Caco-2 (cell line): Measurements from ENCODE around the gene MARK4. TPM values are rescaled to one million over a fixed set of nuclear protein-coding genes. Genes with fewer than 3 reads are reported as not detected.

Experiments used
- BruUV-seq: library from RNA; stranded (reverse); fragments of 400-500 nt; replicated peaks from 2 replicates; lab custom pipeline; 2021; lab: Mats Ljungman, UMichigan
- CTCF ChIA-PET: fragments of 300-600 bp; sonication (Branson Sonifier 250); formaldehyde crosslinking; loops from one replicate; lab custom pipeline; 2022; ENCODE audit warnings: antibody characterized with exemption; lab: Charles Lee
- POLR2A ChIA-PET: fragments of 300-600 bp; sonication (Branson Sonifier 250); formaldehyde crosslinking; loops from one replicate; lab custom pipeline; 2022; ENCODE audit warnings: antibody characterized with exemption; lab: Charles Lee
- DNase-seq, 2 experiments: peaks; one replicate each; pipeline versions ENCODE4 v3.0.0 to v3.0.0-alpha.2; 2020 to 2022
- H3K27me3 ChIP-seq: replicated peaks from 2 replicates; pipeline ENCODE4 v1.6.0; 2011; ENCODE audit warnings: low read length; ENCODE audit not compliant: control insufficient read depth, insufficient read depth
- H3K36me3 ChIP-seq: 2 replicates; pipeline ENCODE4 v1.5.1; 2011; ENCODE audit warnings: low read length; ENCODE audit not compliant: control insufficient read depth, insufficient read depth
- H3K4me1 ChIP-seq: fragments of 250-450 bp; sonication (Bioruptor Pico); 2 replicates; pipeline ENCODE4 v1.5.1; 2020; ENCODE audit warnings: mild to moderate bottlenecking
- H3K4me3 ChIP-seq: 2 replicates; pipeline ENCODE4 v1.5.1; 2011; ENCODE audit warnings: low read depth, mild to moderate bottlenecking, control low read depth, low read length
- H3K9me3 ChIP-seq: fragments of 250-450 bp; sonication (Bioruptor Pico); 2 replicates; pipeline ENCODE4 v1.5.1; 2020; ENCODE audit warnings: mild to moderate bottlenecking, moderate library complexity
- H3K27ac Mint-ChIP-seq: one replicate; pipeline ENCODE4 v1.8.0; 2022; ENCODE audit warnings: mixed read lengths; ENCODE audit not compliant: unreplicated experiment
- H3K27me3 Mint-ChIP-seq: one replicate; pipeline ENCODE4 v1.8.0; 2022; ENCODE audit warnings: mixed read lengths; ENCODE audit not compliant: insufficient read depth, unreplicated experiment
- H3K36me3 Mint-ChIP-seq: one replicate; pipeline ENCODE4 v1.8.0; 2022; ENCODE audit warnings: mild to moderate bottlenecking, mixed read lengths; ENCODE audit not compliant: insufficient read depth, unreplicated experiment
- H3K4me1 Mint-ChIP-seq: one replicate; pipeline ENCODE4 v1.8.0; 2022; ENCODE audit warnings: low read depth, mixed read lengths; ENCODE audit not compliant: unreplicated experiment
- H3K4me3 Mint-ChIP-seq: one replicate; pipeline ENCODE4 v1.8.0; 2022; ENCODE audit warnings: mild to moderate bottlenecking, moderate library complexity, mixed read lengths; ENCODE audit not compliant: unreplicated experiment
- H3K9me3 Mint-ChIP-seq: one replicate; pipeline ENCODE4 v1.8.0; 2022; ENCODE audit warnings: mixed read lengths; ENCODE audit not compliant: unreplicated experiment
- CTCF ChIP-seq, 2 experiments: fragments of 200-600 bp in 1 of 2; IDR thresholded peaks; 1 replicate in 1 of 2; 2 replicates in 1 of 2; pipeline versions ENCODE4 v1.5.1 to v1.8.0; 2011 to 2022; ENCODE audit warnings: antibody characterized with exemption in 1 of 2, control low read depth in 1 of 2, inconsistent platforms in 1 of 2, low read depth in 1 of 2, low read length in 1 of 2, mild to moderate bottlenecking in 1 of 2, moderate library complexity in 1 of 2; ENCODE audit not compliant: insufficient read depth in 1 of 2, severe bottlenecking in 1 of 2, unreplicated experiment in 1 of 2
- intact Hi-C: fragments of 100-400 bp; cut with micrococcal nuclease; formaldehyde crosslinking; loops from one replicate; pipeline ENCODE4 v1.10.0; 2022; ENCODE audit not compliant: unreplicated experiment
- total RNA-seq: library from RNA; stranded (reverse); gene quantifications from 2 replicates; pipeline ENCODE4 v1.2.3, GENCODE V29; 2022

Gene MARK4
- total RNA-seq, 1 experiment from 2014 or later, result 30.3 TPM

- H3K9me3 ChIP-seq, result no peaks in the 10 kb centered on the region
- H3K4me1 Mint-ChIP-seq, result no peaks in the 10 kb centered on the region
- TF ChIP-seq CTCF (IDR thresholded peaks at IDR 0.05; ENCODE audit: insufficient read depth in 1 of 2, low read depth in 1 of 2, low read length in 1 of 2, severe bottlenecking in 1 of 2, unreplicated experiment in 1 of 2), result no peak
- BruUV-seq, result no TSS peak
- no peaks in the 10 kb centered on the region for H3K27me3 Mint-ChIP-seq
- H3K4me3 ChIP-seq, result no peak overlapping the region
- no peaks in the 10 kb centered on the region for H3K4me1 ChIP-seq
- no peak for DNase-seq
- POLR2A ChIA-PET, result no interaction called here
- no peaks in the 10 kb centered on the region for H3K27me3 ChIP-seq
- H3K9me3 Mint-ChIP-seq, result no peaks in the 10 kb centered on the region
- intact Hi-C loops, result loop anchor here (2.0 to 5.0 kb wide), 3 partner anchors 87 to 179 kb away; partner anchors contain the start of genes BLOC1S3, MARK4, NKPD1 and TRAPPC6A
- no peaks in the 10 kb centered on the region for H3K36me3 ChIP-seq
- no peak overlapping the region for H3K27ac Mint-ChIP-seq
- no peaks in the 10 kb centered on the region for H3K36me3 Mint-ChIP-seq
- CTCF ChIA-PET, result interaction anchor here (1.7 kb wide), 1 partner anchor 161 kb away, joined by 6 read pairs; the partner anchor contains the start of genes BLOC1S3 and TRAPPC6A
- H3K4me3 Mint-ChIP-seq, result no peak overlapping the region
Observed at GRCh38 chr19:45339629-45340028, 88.6 kb downstream of the MARK4 start.

GRCh38 chr19:45340232-45340898 is 89.3 kb downstream of the MARK4 start, which contains the start of gene KLC3:
Gene KLC3 (plus strand): TSS chr19:45340750. CDS start chr19:45345542, 4,792 bp downstream.
- no peaks in the 10 kb centered on the region for H3K36me3 Mint-ChIP-seq
- Histone ChIP-seq H3K9me3 (no peaks in the 10 kb centered on the region), H3K27me3 (no peaks in the 10 kb centered on the region), H3K4me1 (peaks cover 5% of the 10 kb centered on the region; the same call in 1 of the 2 replicates), H3K4me3 (peak within 1 kb of the TSS; percentile 66), H3K36me3 (no peaks in the 10 kb centered on the region)
- ChIA-PET CTCF (no interaction called here), POLR2A (no interaction called here)
- H3K4me1 Mint-ChIP-seq, result peaks cover 6% of the 10 kb centered on the region
- no TSS peak for BruUV-seq
- H3K9me3 Mint-ChIP-seq, result no peaks in the 10 kb centered on the region
- peak; percentile 68 to 84 for DNase-seq
- intact Hi-C loops, result no loop called here
- no peak for TF ChIP-seq CTCF (IDR thresholded peaks at IDR 0.05; ENCODE audit: insufficient read depth in 1 of 2, low read depth in 1 of 2, low read length in 1 of 2, severe bottlenecking in 1 of 2, unreplicated experiment in 1 of 2)
- H3K27ac Mint-ChIP-seq, result no peak within 1 kb of the TSS
- H3K4me3 Mint-ChIP-seq, result no peak within 1 kb of the TSS
- H3K27me3 Mint-ChIP-seq, result no peaks in the 10 kb centered on the region

- Histone ChIP-seq H3K4me1 (peaks cover 6% of the 10 kb centered on the region; the same call in 1 of the 2 replicates), H3K4me3 (peak overlapping the region; percentile 66), H3K9me3 (no peaks in the 10 kb centered on the region), H3K27me3 (no peaks in the 10 kb centered on the region), H3K36me3 (no peaks in the 10 kb centered on the region)
- ChIA-PET CTCF (no interaction called here), POLR2A (no interaction called here)
- no peaks in the 10 kb centered on the region for H3K27me3 Mint-ChIP-seq
- TF ChIP-seq CTCF (IDR thresholded peaks at IDR 0.05; ENCODE audit: insufficient read depth in 1 of 2, low read depth in 1 of 2, low read length in 1 of 2, severe bottlenecking in 1 of 2, unreplicated experiment in 1 of 2), result no peak
- intact Hi-C loops, result no loop called here
- H3K4me1 Mint-ChIP-seq, result peaks cover 7% of the 10 kb centered on the region
- H3K9me3 Mint-ChIP-seq, result no peaks in the 10 kb centered on the region
- BruUV-seq, result no TSS peak
- H3K4me3 Mint-ChIP-seq, result no peak overlapping the region
- H3K27ac Mint-ChIP-seq, result no peak overlapping the region
- peaks cover 3% of the 10 kb centered on the region for H3K36me3 Mint-ChIP-seq
- peak in 1 of 2 experiments; percentile 39 for DNase-seq
Observed at GRCh38 chr19:45340899-45341453, 89.9 kb downstream of the MARK4 start.
